Breast epithelium (tissue), 4 donors: ENCODE data around the gene IVD. TPM values are rescaled to one million over a fixed set of nuclear protein-coding genes. Genes with fewer than 3 reads are reported as not detected.

ENCODE experiments used
- DNase-seq, 2 donors: peaks; one replicate each; pipeline ENCODE4 v3.0.0-alpha.2; 2019; ENCODE audit warnings: low spot score in 2 of 2
- H3K27ac ChIP-seq, 2 donors: fragments of 200-600 bp; sonication (generic) in 1 of 2; one replicate each; pipeline ENCODE4 v1.5.1; 2016 to 2019; ENCODE audit warnings: mild to moderate bottlenecking in 1 of 2
- H3K27me3 ChIP-seq, 2 donors: fragments of 200-600 bp; sonication (generic) in 1 of 2; one replicate each; pipeline versions ENCODE4 v1.5.1 to v1.6.0; 2017 to 2019; ENCODE audit warnings: control low read depth in 1 of 2, mild to moderate bottlenecking in 1 of 2
- H3K36me3 ChIP-seq: fragments of 200-600 bp; one replicate; pipeline ENCODE4 v1.5.1; 2019
- H3K4me1 ChIP-seq, 2 donors: fragments of 200-600 bp; sonication (generic); one replicate each; pipeline ENCODE4 v1.5.1; 2016 to 2019; ENCODE audit warnings: control low read depth in 1 of 2
- H3K4me3 ChIP-seq, 3 donors: fragments of 200-600 bp; sonication (generic); 1 replicate in 2 of 3; 2 replicates in 1 of 3; pipeline ENCODE4 v1.5.1; 2016 to 2019; ENCODE audit warnings: mild to moderate bottlenecking in 3 of 3, moderate library complexity in 2 of 3
- H3K9me3 ChIP-seq, 2 donors: fragments of 200-600 bp; sonication (generic) in 1 of 2; one replicate each; pipeline ENCODE4 v1.5.1; 2016 to 2019; ENCODE audit warnings: control low read depth in 1 of 2
- POLR2A ChIP-seq: fragments of 450-650 bp; IDR thresholded peaks from one replicate; pipeline ENCODE4 v1.6.1; 2016; ENCODE audit warnings: antibody characterized with exemption, mild to moderate bottlenecking, moderate library complexity
- POLR2AphosphoS5 ChIP-seq, 3 donors: sonication (generic); formaldehyde crosslinking; IDR thresholded peaks; one replicate each; pipeline ENCODE4 v1.6.1; 2017; ENCODE audit warnings: antibody characterized with exemption in 3 of 3
- intact Hi-C: fragments of 100-400 bp; cut with DNase I; formaldehyde crosslinking; loops from one replicate; pipeline ENCODE4 v1.15.1; 2023; ENCODE audit warnings: low total_unique reads
- total RNA-seq, 3 donors: library from RNA; depleted of rRNA; stranded (reverse); fragments of >200 nt; gene quantifications; one replicate each; pipeline ENCODE4 v1.1.0, GENCODE V29; 2016
- TF ChIP-seq, protein P1 (sequence below), 3 donors: fragments of 450-650 bp; IDR thresholded peaks; one replicate each; pipeline ENCODE4 v1.5.1; 2016 to 2017; ENCODE audit warnings: antibody characterized with exemption in 3 of 3, mild to moderate bottlenecking in 3 of 3, moderate library complexity in 3 of 3

IVD gene
- total RNA-seq, 3 donors from 2014 or later, result 43.8 to 72.7 (median 62.6) TPM

DNA sequence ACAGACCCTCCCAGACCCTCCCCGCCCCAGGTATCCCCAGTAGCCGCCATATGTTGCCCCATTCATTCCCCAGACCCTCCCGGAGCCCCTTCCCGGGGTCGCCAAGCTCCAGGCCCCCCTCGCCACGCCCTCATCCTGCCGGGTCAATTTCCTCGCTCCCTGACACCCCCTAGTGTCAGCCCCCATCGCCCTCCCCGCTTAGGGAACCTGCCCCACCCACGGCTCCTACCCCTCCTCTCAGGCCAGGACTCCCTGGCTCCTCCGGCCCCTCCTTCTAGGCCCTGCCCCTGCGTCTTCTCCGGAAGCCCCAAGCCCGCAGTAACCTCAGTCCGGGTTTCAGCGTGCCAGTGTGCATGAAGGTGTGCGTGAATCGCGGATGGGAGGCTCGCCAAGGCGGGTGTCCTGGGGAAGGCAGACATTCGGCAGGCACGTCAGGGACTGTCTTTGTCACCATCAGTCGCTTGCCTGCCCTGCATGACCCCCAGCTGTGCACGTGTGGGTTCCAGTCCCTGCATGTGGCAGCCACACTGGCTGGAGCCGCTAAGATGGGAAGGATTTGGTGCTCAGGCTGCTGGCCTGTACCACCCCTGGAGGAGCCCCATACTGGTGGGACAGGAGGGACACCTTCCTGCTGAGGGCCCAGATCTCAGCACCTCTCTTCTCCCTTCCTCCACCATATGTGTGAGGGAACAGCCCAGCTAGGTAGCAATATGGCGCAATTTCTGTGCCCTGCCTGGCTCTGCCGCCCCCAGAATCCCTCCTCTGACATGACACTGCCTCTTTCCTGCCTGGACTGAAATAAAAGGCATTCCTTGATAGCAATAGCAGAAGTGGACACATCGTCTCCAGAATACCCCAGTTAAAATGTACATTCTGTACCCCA lies 46.9 kb upstream of the IVD start:
- intact Hi-C loops, result no loop called here
- DNase-seq, result no peak
- H3K4me1 ChIP-seq, result peaks cover 4 to 6% of the 10 kb centered on the region in 2 donors
- no peak overlapping the region for H3K27ac ChIP-seq
- H3K27me3 ChIP-seq, result no peaks in the 10 kb centered on the region
- no peaks in the 10 kb centered on the region for H3K36me3 ChIP-seq
- H3K4me3 ChIP-seq, result peak overlapping the region; percentile 34 to 67 (median 49)
- TF ChIP-seq POLR2AphosphoS5 (IDR thresholded peaks at IDR 0.05) (no peak), POLR2A (no peak)
- TF ChIP-seq, protein P1, sequence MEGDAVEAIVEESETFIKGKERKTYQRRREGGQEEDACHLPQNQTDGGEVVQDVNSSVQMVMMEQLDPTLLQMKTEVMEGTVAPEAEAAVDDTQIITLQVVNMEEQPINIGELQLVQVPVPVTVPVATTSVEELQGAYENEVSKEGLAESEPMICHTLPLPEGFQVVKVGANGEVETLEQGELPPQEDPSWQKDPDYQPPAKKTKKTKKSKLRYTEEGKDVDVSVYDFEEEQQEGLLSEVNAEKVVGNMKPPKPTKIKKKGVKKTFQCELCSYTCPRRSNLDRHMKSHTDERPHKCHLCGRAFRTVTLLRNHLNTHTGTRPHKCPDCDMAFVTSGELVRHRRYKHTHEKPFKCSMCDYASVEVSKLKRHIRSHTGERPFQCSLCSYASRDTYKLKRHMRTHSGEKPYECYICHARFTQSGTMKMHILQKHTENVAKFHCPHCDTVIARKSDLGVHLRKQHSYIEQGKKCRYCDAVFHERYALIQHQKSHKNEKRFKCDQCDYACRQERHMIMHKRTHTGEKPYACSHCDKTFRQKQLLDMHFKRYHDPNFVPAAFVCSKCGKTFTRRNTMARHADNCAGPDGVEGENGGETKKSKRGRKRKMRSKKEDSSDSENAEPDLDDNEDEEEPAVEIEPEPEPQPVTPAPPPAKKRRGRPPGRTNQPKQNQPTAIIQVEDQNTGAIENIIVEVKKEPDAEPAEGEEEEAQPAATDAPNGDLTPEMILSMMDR (IDR thresholded peaks at IDR 0.05), result no peak
- no peaks in the 10 kb centered on the region for H3K9me3 ChIP-seq

DNA sequence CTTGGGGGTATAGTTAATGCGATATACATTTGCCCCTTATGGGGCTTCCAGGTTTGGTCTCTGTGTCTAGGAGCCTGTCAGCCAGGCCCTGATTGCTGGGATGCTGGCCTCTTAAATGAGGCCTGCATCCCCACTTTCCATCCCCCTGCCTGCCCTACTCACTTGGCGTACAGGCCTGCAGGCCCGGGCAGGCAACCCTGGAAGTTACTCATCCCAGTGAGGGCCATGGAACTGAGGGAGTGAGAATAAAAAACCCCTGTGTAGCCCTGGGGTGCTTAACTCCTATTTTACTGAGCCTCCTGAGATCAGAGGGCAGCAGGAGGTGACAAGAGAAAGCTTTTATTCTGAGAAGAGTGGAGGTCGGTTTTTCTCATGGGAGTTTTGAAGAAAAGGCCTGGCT lies 45.6 kb upstream of the IVD start:
- intact Hi-C loops, result loop anchor here (10.0 kb wide), 1 partner anchor 65 kb away; no protein-coding TSS in a partner anchor
- H3K27ac ChIP-seq, result no peak overlapping the region
- no peaks in the 10 kb centered on the region for H3K36me3 ChIP-seq
- H3K9me3 ChIP-seq, result no peaks in the 10 kb centered on the region
- no peak for TF ChIP-seq POLR2A
- TF ChIP-seq, protein P1 (IDR thresholded peaks at IDR 0.05), result no peak
- no peak for TF ChIP-seq POLR2AphosphoS5 (IDR thresholded peaks at IDR 0.05)
- H3K27me3 ChIP-seq, result no peaks in the 10 kb centered on the region
- no peak for DNase-seq
- H3K4me1 ChIP-seq, result peaks cover 4 to 6% of the 10 kb centered on the region in 2 donors
- H3K4me3 ChIP-seq, result no peak overlapping the region

DNA sequence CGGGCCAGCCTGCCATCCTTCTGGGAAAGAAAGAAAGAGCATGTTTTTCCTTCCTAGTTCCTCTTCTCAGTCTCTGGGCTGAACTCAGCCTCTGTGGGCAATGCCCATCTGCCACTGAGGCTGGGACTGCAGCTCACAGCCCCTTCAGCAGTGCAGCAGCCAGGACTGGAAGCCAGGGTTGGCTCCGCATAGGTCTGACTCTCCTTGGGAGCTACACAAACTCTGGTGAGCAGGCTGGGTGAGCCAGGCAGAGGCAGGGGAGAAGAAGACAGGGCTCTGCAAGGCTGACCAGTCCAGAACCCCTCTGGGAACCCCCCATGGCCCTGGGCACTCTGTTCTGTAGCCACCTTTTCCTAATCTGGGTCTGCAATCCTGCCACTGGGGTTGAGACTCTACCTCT lies 44.0 kb upstream of the IVD start:
- Histone ChIP-seq H3K36me3 (no peaks in the 10 kb centered on the region), H3K9me3 (no peaks in the 10 kb centered on the region), H3K4me1 (peaks cover 4 to 6% of the 10 kb centered on the region in 2 donors), H3K27me3 (no peaks in the 10 kb centered on the region), H3K4me3 (no peak overlapping the region), H3K27ac (no peak overlapping the region)
- intact Hi-C loops, result loop anchor here (10.0 kb wide), 1 partner anchor 63 kb away; no protein-coding TSS in a partner anchor
- no peak for DNase-seq
- TF ChIP-seq POLR2AphosphoS5 (IDR thresholded peaks at IDR 0.05), result no peak
- TF ChIP-seq, protein P1 (IDR thresholded peaks at IDR 0.05), result no peak
- TF ChIP-seq POLR2A, result no peak

DNA sequence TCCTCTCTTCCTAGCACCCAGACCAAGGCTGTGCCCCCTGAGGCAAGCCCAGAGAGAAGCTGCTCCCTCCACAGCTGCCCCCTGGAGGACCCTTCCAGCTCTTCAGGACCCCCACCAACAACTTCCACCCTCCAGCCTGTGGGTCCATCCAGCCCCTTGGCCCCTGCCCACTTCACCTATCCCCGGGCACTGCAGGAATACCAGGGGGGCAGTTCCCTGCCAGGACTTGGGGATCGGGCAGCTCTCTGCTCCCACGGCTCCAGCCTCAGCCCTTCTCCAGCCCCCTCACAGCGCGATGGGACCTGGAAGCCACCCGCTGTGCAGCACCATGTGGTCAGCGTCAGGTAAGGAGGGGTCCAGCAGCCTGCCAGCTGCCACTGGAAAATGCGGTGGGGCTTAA lies 42.0 kb upstream of the IVD start:
- DNase-seq, result no peak
- no peaks in the 10 kb centered on the region for H3K36me3 ChIP-seq
- intact Hi-C loops, result loop anchor here (10.0 kb wide), 1 partner anchor 61 kb away; no protein-coding TSS in a partner anchor
- TF ChIP-seq POLR2A (no peak), POLR2AphosphoS5 (IDR thresholded peaks at IDR 0.05) (no peak)
- TF ChIP-seq, protein P1 (IDR thresholded peaks at IDR 0.05), result no peak
- no peak overlapping the region for H3K27ac ChIP-seq
- no peaks in the 10 kb centered on the region for H3K9me3 ChIP-seq
- H3K4me1 ChIP-seq, result peaks cover 2 to 10% of the 10 kb centered on the region in 2 donors
- H3K27me3 ChIP-seq, result no peaks in the 10 kb centered on the region
- no peak overlapping the region for H3K4me3 ChIP-seq

DNA sequence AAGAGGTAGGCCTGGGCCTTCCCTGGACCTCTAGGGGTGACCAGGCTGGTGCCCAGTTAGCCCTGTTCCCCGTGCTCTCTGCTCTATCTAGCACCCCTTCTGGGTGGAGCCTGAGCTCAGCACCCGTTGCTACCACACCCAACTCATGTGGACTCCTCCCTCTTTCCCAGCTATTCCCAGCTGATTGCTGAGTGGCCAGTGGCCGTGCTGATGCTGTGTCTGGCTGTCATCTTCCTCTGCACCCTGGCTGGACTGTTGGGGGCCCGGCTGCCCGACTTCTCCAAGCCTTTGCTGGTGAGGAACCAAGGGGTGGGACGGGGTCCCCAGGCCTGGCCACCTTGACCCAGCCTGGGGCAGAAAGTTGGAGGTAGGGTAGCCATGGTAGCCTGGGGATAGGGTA lies 41.3 kb upstream of the IVD start:
- TF ChIP-seq, protein P1 (IDR thresholded peaks at IDR 0.05), result no peak
- TF ChIP-seq POLR2A, result no peak
- TF ChIP-seq POLR2AphosphoS5 (IDR thresholded peaks at IDR 0.05), result no peak
- H3K27ac ChIP-seq, result no peak overlapping the region
- peaks cover 0 to 7% of the 10 kb centered on the region in 2 donors for H3K4me1 ChIP-seq
- no peaks in the 10 kb centered on the region for H3K9me3 ChIP-seq
- H3K36me3 ChIP-seq, result no peaks in the 10 kb centered on the region
- DNase-seq, result no peak
- intact Hi-C loops, result loop anchor here (10.0 kb wide), 1 partner anchor 61 kb away; no protein-coding TSS in a partner anchor
- H3K4me3 ChIP-seq, result no peak overlapping the region
- no peaks in the 10 kb centered on the region for H3K27me3 ChIP-seq
